Sigmoid colon (tissue), 7 donors: ENCODE results near the gene LYSMD1. TPM values are rescaled to one million over a fixed set of nuclear protein-coding genes. Genes with fewer than 3 reads are reported as not detected.

Source experiments
- DNase-seq: peaks from one replicate; pipeline ENCODE4 v3.0.0-alpha.2; 2019
- H3K27ac ChIP-seq, 4 donors: fragments of 200-600 bp; sonication (generic); one replicate each; pipeline ENCODE4 v1.5.1; 2016 to 2019; ENCODE audit warnings: mild to moderate bottlenecking in 1 of 4
- H3K27me3 ChIP-seq, 3 donors: fragments of 200-600 bp; sonication (generic); one replicate each; pipeline ENCODE4 v1.5.1; 2019; ENCODE audit warnings: mild to moderate bottlenecking in 1 of 3
- H3K36me3 ChIP-seq, 4 donors: fragments of 200-600 bp; sonication (generic); one replicate each; pipeline ENCODE4 v1.5.1; 2016 to 2019
- H3K4me1 ChIP-seq, 4 donors: fragments of 200-600 bp; sonication (generic); one replicate each; pipeline ENCODE4 v1.5.1; 2017 to 2019
- H3K4me3 ChIP-seq, 4 donors: fragments of 200-600 bp; sonication (generic); one replicate each; pipeline ENCODE4 v1.5.1; 2017 to 2019; ENCODE audit warnings: mild to moderate bottlenecking in 2 of 4, moderate library complexity in 1 of 4
- H3K9me3 ChIP-seq, 4 donors: fragments of 200-600 bp in 3 of 4; sonication (generic) in 3 of 4; one replicate each; pipeline versions ENCODE4 v1.5.1 to v1.6.1; 2013 to 2019
- CTCF ChIP-seq, 4 experiments: fragments of 450-650 bp in 3 of 4; fragments of 200-600 bp in 1 of 4; IDR thresholded peaks; one replicate each; pipeline ENCODE4 v1.5.1; 2016 to 2019; ENCODE audit warnings: antibody characterized with exemption in 4 of 4, mild to moderate bottlenecking in 3 of 4, moderate library complexity in 2 of 4
- EP300 ChIP-seq, 4 donors: sonication (generic); formaldehyde crosslinking; IDR thresholded peaks; one replicate each; pipeline ENCODE4 v1.6.1; 2017; ENCODE audit warnings: antibody characterized with exemption in 4 of 4
- POLR2A ChIP-seq, 2 donors: fragments of 450-650 bp; IDR thresholded peaks; one replicate each; pipeline ENCODE4 v1.6.1; 2016; ENCODE audit warnings: antibody characterized with exemption in 2 of 2, mild to moderate bottlenecking in 2 of 2, moderate library complexity in 2 of 2
- POLR2AphosphoS5 ChIP-seq, 4 donors: sonication (generic); formaldehyde crosslinking; IDR thresholded peaks; one replicate each; pipeline ENCODE4 v1.6.1; 2017; ENCODE audit warnings: antibody characterized with exemption in 4 of 4
- WGBS, 2 donors: extraction: QIAGEN DNeasy Blood & Tissue Kit; methylation state at CpG; one replicate each; pipeline ENCODE4 v1.1.7; 2013; 5-methylcytosine and 5-hydroxymethylcytosine counted together
- intact Hi-C: fragments of 100-400 bp; cut with DNase I; formaldehyde crosslinking; loops from one replicate; pipeline ENCODE4 v1.15.1; 2023
- polyA plus RNA-seq, 3 donors: library from polyadenylated mRNA; stranded (reverse); fragments of 200-250 nt; gene quantifications; one replicate each; pipeline ENCODE4 v1.2.3, GENCODE V29; 2013
- total RNA-seq, 4 donors: library from RNA; depleted of rRNA; stranded (reverse); fragments of >200 nt; gene quantifications; one replicate each; pipeline ENCODE4 v1.1.0, GENCODE V29; 2016
- donor health status: healthy with polysubstance abuse.
- donor health status: Bipolar disorder and iron deficiency.
- donor health status: healthy.

Gene LYSMD1
- total and polyA plus RNA-seq, 7 donors, result 4.2 to 22.7 (median 15.5) TPM

- 21 to 22% methylated on average over 7 of the region's 7 CpGs for WGBS, 2 donors
- TF ChIP-seq CTCF (IDR thresholded peaks at IDR 0.05) (no peak), POLR2A (IDR thresholded peaks at IDR 0.05) (no peak), EP300 (IDR thresholded peaks at IDR 0.05) (no peak), POLR2AphosphoS5 (IDR thresholded peaks at IDR 0.05) (no peak)
- no peak for DNase-seq
Observed at GRCh38 chr1:151147132-151147503, 18.6 kb downstream of the LYSMD1 start.

GRCh38 chr1:151146412-151147131, 19.1 kb downstream of the LYSMD1 start, which contains the start of gene SEMA6C:
Gene SEMA6C (minus strand): TSS chr1:151146631. CDS start chr1:151142621, 4,010 bp downstream.
- H3K27ac ChIP-seq, result peak within 1 kb of the TSS; percentile 84 to 87 (median 86)
- intact Hi-C loops, result loop anchor here (2.0 kb wide), 2 partner anchors 18 to 76 kb away; partner anchors contain the start of genes GABPB2 and LYSMD1
- no peaks in the 10 kb centered on the region for H3K27me3 ChIP-seq
- TF ChIP-seq POLR2A (IDR thresholded peaks at IDR 0.05) (peak; percentile 70 to 74), CTCF (IDR thresholded peaks at IDR 0.05) (no peak), POLR2AphosphoS5 (IDR thresholded peaks at IDR 0.05) (peak; percentile 80 to 93 (median 92))
- no peaks in the 10 kb centered on the region for H3K36me3 ChIP-seq
- no peaks in the 10 kb centered on the region for H3K9me3 ChIP-seq
- peak; percentile 98 for DNase-seq
- peaks cover 0 to 42% (median 28%) of the 10 kb centered on the region in 4 donors for H3K4me1 ChIP-seq
- peak within 1 kb of the TSS; percentile 75 to 84 (median 82) for H3K4me3 ChIP-seq
- WGBS, 2 donors, result 0 to 1% methylated on average over 61 of the region's 61 CpGs

More at GRCh38 chr1:151147132-151147503, 18.6 kb downstream of the LYSMD1 start:
- Histone ChIP-seq H3K4me3 (peak overlapping the region; percentile 75 to 84 (median 82)), H3K9me3 (no peaks in the 10 kb centered on the region), H3K36me3 (no peaks in the 10 kb centered on the region), H3K4me1 (peaks cover 0 to 42% (median 28%) of the 10 kb centered on the region in 4 donors), H3K27ac (peak overlapping the region; percentile 84 to 87 (median 86)), H3K27me3 (no peaks in the 10 kb centered on the region)
- intact Hi-C loops, result loop anchor here (2.0 kb wide), 2 partner anchors 18 to 76 kb away; partner anchors contain the start of genes GABPB2 and LYSMD1

- peak overlapping the region; percentile 75 to 84 (median 82) for H3K4me3 ChIP-seq
- H3K27me3 ChIP-seq, result no peaks in the 10 kb centered on the region
- no peaks in the 10 kb centered on the region for H3K36me3 ChIP-seq
- TF ChIP-seq POLR2AphosphoS5 (IDR thresholded peaks at IDR 0.05), result no peak
- TF ChIP-seq EP300 (IDR thresholded peaks at IDR 0.05), result no peak
- no peak for TF ChIP-seq POLR2A (IDR thresholded peaks at IDR 0.05)
- no peak for TF ChIP-seq CTCF (IDR thresholded peaks at IDR 0.05)
- H3K9me3 ChIP-seq, result no peaks in the 10 kb centered on the region
- H3K27ac ChIP-seq, result peak overlapping the region; percentile 84 to 87 (median 86)
- WGBS, 2 donors, result 1% methylated on average over 26 of the region's 26 CpGs
- peaks cover 0 to 42% (median 28%) of the 10 kb centered on the region in 4 donors for H3K4me1 ChIP-seq
- peak; percentile 71 for DNase-seq
- intact Hi-C loops, result loop anchor here (2.0 kb wide), 2 partner anchors 19 to 75 kb away; partner anchors contain the start of genes GABPB2 and LYSMD1
Observed at GRCh38 chr1:151146072-151146411, 19.7 kb downstream of the LYSMD1 start.

GRCh38 chr1:151145304-151146071, 20.2 kb downstream of the LYSMD1 start:
- DNase-seq, result peak; percentile 73
- TF ChIP-seq POLR2A (IDR thresholded peaks at IDR 0.05) (no peak), CTCF (IDR thresholded peaks at IDR 0.05) (no peak), POLR2AphosphoS5 (IDR thresholded peaks at IDR 0.05) (no peak), EP300 (IDR thresholded peaks at IDR 0.05) (no peak)
- WGBS, 2 donors, result 34 to 35% methylated on average over 43 of the region's 43 CpGs
- peak overlapping the region; percentile 84 to 87 (median 86) for H3K27ac ChIP-seq
- H3K36me3 ChIP-seq, result no peaks in the 10 kb centered on the region
- intact Hi-C loops, result loop anchor here (2.0 kb wide), 2 partner anchors 19 to 75 kb away; partner anchors contain the start of genes GABPB2 and LYSMD1
- H3K4me1 ChIP-seq, result peaks cover 0 to 42% (median 28%) of the 10 kb centered on the region in 4 donors
- H3K9me3 ChIP-seq, result no peaks in the 10 kb centered on the region
- H3K27me3 ChIP-seq, result no peaks in the 10 kb centered on the region
- peak overlapping the region; percentile 75 to 84 (median 82) for H3K4me3 ChIP-seq
